ENCODE measurements around the gene SMAD4.
"Not testable (repeated sequence)": the region's sequence is repeated elsewhere in the genome, so short reads cannot be mapped to it uniquely, and the experiment has no call there.

Gene SMAD4

DNA sequence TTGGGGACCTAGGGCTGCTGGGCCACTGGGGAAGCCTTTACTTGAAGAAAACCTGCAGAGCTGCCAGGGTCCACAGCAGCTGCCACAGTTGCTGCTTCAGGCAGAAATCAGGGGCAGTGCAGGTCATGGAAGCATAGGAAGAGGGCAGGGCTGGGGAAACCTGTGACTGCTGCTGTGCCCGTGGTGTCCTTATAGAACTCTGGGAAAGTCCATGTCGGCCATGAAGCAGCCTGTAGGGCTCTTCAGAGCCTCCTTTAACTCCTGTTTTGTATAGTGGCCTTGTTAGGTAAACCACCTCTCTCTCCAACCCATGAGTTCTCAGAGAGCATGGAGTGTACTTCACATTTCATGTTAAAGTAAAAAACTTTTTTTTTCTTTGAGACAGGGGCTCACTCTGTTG, 62.1 kb downstream of the SMAD4 start:
- H3K79me2 ChIP-seq (ENCODE audit: insufficient read depth, low read length): no peaks in the 10 kb centered on the region
- H2AFZ ChIP-seq (ENCODE audit: low read length): no peak overlapping the region
- H3K36me3 ChIP-seq (ENCODE audit: insufficient read depth, low read length): no peaks in the 10 kb centered on the region
- no peak overlapping the region for H3K4me3 ChIP-seq (ENCODE audit: low read length, poor library complexity, severe bottlenecking)
- H3F3A ChIP-seq (ENCODE audit: low read depth): no peaks in the 10 kb centered on the region
- H3K4me1 ChIP-seq (ENCODE audit: insufficient read depth, low read length, poor library complexity, severe bottlenecking): no peaks in the 10 kb centered on the region
- H3K27me3 ChIP-seq (ENCODE audit: insufficient read depth, low read length, poor library complexity, severe bottlenecking): no peaks in the 10 kb centered on the region
- H3K9ac ChIP-seq (ENCODE audit: low read depth, low read length, poor library complexity, severe bottlenecking): no peak overlapping the region
- no peak for TF ChIP-seq EZH2phosphoT487 (IDR thresholded peaks at IDR 0.05; ENCODE audit: borderline replicate concordance)
- TF ChIP-seq, protein P1, sequence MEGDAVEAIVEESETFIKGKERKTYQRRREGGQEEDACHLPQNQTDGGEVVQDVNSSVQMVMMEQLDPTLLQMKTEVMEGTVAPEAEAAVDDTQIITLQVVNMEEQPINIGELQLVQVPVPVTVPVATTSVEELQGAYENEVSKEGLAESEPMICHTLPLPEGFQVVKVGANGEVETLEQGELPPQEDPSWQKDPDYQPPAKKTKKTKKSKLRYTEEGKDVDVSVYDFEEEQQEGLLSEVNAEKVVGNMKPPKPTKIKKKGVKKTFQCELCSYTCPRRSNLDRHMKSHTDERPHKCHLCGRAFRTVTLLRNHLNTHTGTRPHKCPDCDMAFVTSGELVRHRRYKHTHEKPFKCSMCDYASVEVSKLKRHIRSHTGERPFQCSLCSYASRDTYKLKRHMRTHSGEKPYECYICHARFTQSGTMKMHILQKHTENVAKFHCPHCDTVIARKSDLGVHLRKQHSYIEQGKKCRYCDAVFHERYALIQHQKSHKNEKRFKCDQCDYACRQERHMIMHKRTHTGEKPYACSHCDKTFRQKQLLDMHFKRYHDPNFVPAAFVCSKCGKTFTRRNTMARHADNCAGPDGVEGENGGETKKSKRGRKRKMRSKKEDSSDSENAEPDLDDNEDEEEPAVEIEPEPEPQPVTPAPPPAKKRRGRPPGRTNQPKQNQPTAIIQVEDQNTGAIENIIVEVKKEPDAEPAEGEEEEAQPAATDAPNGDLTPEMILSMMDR (conservative IDR thresholded peaks at IDR 0.05; ENCODE audit: low read length): no peak
- H4K20me1 ChIP-seq (ENCODE audit: insufficient read depth, low read length, poor library complexity, severe bottlenecking): no peaks in the 10 kb centered on the region
- H3K9me2 ChIP-seq (replicated peaks; ENCODE audit: low read depth, low read length): no peaks in the 10 kb centered on the region
- H3K9me3 ChIP-seq (ENCODE audit: insufficient read depth, low read depth, low read length): peaks cover 9% of the 10 kb centered on the region
- H3K4me2 ChIP-seq (ENCODE audit: low read depth, low read length, poor library complexity, severe bottlenecking): no peak overlapping the region

DNA sequence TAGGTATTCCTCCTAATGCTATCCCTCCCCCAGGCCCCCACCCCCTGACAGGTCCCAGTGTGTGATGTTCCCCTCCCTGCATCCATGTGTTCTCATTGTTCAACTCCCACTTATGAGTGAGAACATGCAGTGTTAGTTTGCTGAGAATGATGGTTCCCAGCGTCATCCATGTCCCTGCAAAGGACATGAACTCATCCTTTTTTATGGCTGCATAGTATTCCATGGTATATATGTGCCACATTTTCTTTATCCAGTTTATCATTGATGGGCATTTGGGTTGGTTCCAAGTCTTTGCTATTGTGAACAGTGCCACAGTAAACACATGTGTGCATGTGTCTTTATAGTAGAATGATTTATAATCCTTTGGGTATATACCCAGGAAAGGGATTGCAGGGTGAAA, 63.0 kb downstream of the SMAD4 start:
- H3K36me3 ChIP-seq (ENCODE audit: insufficient read depth, low read length); H3K4me1 ChIP-seq (ENCODE audit: insufficient read depth, low read length, poor library complexity, severe bottlenecking); H3F3A ChIP-seq (ENCODE audit: low read depth); H3K27me3 ChIP-seq (ENCODE audit: insufficient read depth, low read length, poor library complexity, severe bottlenecking); H3K9me2 ChIP-seq (replicated peaks; ENCODE audit: low read depth, low read length); H3K4me3 ChIP-seq (ENCODE audit: low read length, poor library complexity, severe bottlenecking); H3K79me2 ChIP-seq (ENCODE audit: insufficient read depth, low read length); H2AFZ ChIP-seq (ENCODE audit: low read length); H4K20me1 ChIP-seq (ENCODE audit: insufficient read depth, low read length, poor library complexity, severe bottlenecking); H3K4me2 ChIP-seq (ENCODE audit: low read depth, low read length, poor library complexity, severe bottlenecking); H3K9me3 ChIP-seq (ENCODE audit: insufficient read depth, low read depth, low read length); H3K9ac ChIP-seq (ENCODE audit: low read depth, low read length, poor library complexity, severe bottlenecking): not testable (repeated sequence)

DNA sequence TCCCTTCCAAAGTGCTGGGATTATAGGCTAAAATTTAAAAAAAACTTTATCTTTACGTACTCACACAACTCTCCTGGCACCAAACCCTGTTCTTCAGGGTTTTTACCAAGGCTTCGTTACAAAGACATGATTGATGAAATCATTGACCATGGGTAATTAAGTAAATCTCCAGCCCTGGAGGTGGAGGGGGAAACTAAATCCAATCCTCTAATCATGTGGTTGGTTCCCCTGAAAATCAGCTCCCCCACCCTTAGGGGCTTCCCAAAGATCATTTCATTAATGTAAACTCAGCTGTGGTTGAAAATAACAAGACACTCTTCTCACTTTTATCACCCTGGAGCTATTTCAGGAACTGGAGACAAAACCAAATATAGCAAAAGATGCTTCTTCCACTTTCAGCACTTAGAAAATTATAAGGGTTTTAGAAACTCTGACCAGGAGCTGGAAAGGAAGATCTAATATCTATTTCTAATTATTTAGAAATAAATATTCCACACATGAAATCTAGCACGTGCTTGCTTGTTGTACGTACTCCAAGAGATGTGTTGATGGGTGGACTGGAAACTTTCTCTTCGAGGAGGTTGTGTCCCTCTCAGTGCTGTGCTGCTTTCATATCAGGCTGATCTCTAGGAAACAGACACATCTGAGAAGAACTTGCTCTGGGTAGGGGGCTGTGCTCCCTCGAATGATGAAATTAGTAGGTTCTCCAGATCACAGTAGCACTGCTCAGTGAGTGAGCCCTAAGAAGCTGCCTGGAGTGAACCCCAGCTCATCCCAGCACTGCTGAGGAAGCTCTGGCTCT, 67.2 kb downstream of the SMAD4 start:
- Histone ChIP-seq H3K79me2 (ENCODE audit: insufficient read depth, low read length) (no peaks in the 10 kb centered on the region), H3K9ac (ENCODE audit: low read depth, low read length, poor library complexity, severe bottlenecking) (no peak overlapping the region), H3K9me3 (ENCODE audit: insufficient read depth, low read depth, low read length) (no peaks in the 10 kb centered on the region), H3K27me3 (ENCODE audit: insufficient read depth, low read length, poor library complexity, severe bottlenecking) (no peaks in the 10 kb centered on the region), H3K4me2 (ENCODE audit: low read depth, low read length, poor library complexity, severe bottlenecking) (no peak overlapping the region), H3K9me2 (replicated peaks; ENCODE audit: low read depth, low read length) (no peaks in the 10 kb centered on the region), H3K4me3 (ENCODE audit: low read length, poor library complexity, severe bottlenecking) (no peak overlapping the region), H3K36me3 (ENCODE audit: insufficient read depth, low read length) (no peaks in the 10 kb centered on the region), H4K20me1 (ENCODE audit: insufficient read depth, low read length, poor library complexity, severe bottlenecking) (no peaks in the 10 kb centered on the region), H2AFZ (ENCODE audit: low read length) (no peak overlapping the region), H3K4me1 (ENCODE audit: insufficient read depth, low read length, poor library complexity, severe bottlenecking) (no peaks in the 10 kb centered on the region), H3F3A (ENCODE audit: low read depth) (no peaks in the 10 kb centered on the region)
- no peak for TF ChIP-seq EZH2phosphoT487 (IDR thresholded peaks at IDR 0.05; ENCODE audit: borderline replicate concordance)
- TF ChIP-seq, protein P1 (conservative IDR thresholded peaks at IDR 0.05; ENCODE audit: low read length): no peak

DNA sequence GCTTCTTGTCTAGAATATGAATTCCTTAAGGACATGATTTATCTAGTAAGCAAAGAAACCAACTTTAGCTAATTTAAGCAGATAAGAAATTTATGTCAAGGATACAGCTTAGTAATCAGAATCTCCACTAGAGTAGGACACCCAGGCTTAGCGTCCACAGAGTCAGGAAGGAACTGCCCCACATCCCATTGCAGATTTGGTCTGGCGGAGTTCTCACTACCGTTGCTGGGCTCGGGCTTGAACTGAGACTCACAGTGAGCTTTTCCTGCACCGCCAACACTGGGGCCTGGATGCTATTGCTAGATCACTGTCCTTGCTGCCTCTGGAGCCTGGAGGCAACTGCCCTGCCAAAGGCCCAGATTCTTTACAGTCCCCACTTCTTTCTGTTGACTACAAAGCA, 68.1 kb downstream of the SMAD4 start:
- H3F3A ChIP-seq (ENCODE audit: low read depth): no peaks in the 10 kb centered on the region
- no peak overlapping the region for H3K4me2 ChIP-seq (ENCODE audit: low read depth, low read length, poor library complexity, severe bottlenecking)
- no peaks in the 10 kb centered on the region for H3K4me1 ChIP-seq (ENCODE audit: insufficient read depth, low read length, poor library complexity, severe bottlenecking)

More for the DNA sequence above, 68.1 kb downstream of the SMAD4 start:
- Histone ChIP-seq H4K20me1 (ENCODE audit: insufficient read depth, low read length, poor library complexity, severe bottlenecking) (no peaks in the 10 kb centered on the region), H3K9ac (ENCODE audit: low read depth, low read length, poor library complexity, severe bottlenecking) (no peak overlapping the region), H3K27me3 (ENCODE audit: insufficient read depth, low read length, poor library complexity, severe bottlenecking) (no peaks in the 10 kb centered on the region), H3K36me3 (ENCODE audit: insufficient read depth, low read length) (no peaks in the 10 kb centered on the region), H3K79me2 (ENCODE audit: insufficient read depth, low read length) (no peaks in the 10 kb centered on the region), H3K4me3 (ENCODE audit: low read length, poor library complexity, severe bottlenecking) (no peak overlapping the region), H3K9me2 (replicated peaks; ENCODE audit: low read depth, low read length) (no peaks in the 10 kb centered on the region), H2AFZ (ENCODE audit: low read length) (no peak overlapping the region), H3K9me3 (ENCODE audit: insufficient read depth, low read depth, low read length) (no peaks in the 10 kb centered on the region)
- no peak for TF ChIP-seq EZH2phosphoT487 (IDR thresholded peaks at IDR 0.05; ENCODE audit: borderline replicate concordance)
- TF ChIP-seq, protein P1 (conservative IDR thresholded peaks at IDR 0.05; ENCODE audit: low read length): no peak
